Stomach (tissue), 4 donors: Measurements from ENCODE around the gene SLC13A3.

ENCODE experiments used
- EP300 ChIP-seq: sonication (generic); formaldehyde crosslinking; IDR thresholded peaks from one replicate; pipeline ENCODE4 v1.6.1; 2017; ENCODE audit warnings: antibody characterized with exemption
- POLR2A ChIP-seq, 4 donors: fragments of 450-650 bp; IDR thresholded peaks; one replicate each; pipeline ENCODE4 v1.6.1; 2016; ENCODE audit warnings: antibody characterized with exemption in 4 of 4, control low read depth in 2 of 4, mild to moderate bottlenecking in 1 of 4, moderate library complexity in 1 of 4
- TF ChIP-seq, protein P1 (sequence below), 7 experiments: fragments of 450-650 bp in 4 of 7; fragments of 200-600 bp in 3 of 7; sonication (generic) in 3 of 7; IDR thresholded peaks; one replicate each; pipeline ENCODE4 v1.5.1; 2016 to 2019; ENCODE audit warnings: antibody characterized with exemption in 7 of 7, control low read depth in 2 of 7, mild to moderate bottlenecking in 1 of 7

DNA sequence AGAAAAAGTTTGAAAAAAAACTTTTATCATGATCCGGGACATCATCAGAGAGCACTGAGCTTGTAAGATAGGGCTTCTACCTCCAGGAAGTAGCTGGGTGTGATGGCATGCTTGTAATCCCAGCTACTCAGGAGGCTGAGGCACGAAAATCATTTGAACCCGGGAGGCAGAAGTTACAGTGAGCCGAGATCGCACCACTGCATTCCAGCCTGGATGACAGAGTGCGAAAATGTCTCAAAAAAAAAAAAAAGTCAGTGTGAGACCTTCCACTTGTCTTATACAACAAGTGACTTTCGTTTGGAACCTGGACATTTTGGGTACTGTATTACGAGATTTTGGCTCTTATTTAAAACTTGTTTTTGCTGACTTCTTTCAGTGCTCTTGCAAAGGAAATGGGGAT, 5.9 kb upstream of the SLC13A3 start:
- TF ChIP-seq, protein P1, sequence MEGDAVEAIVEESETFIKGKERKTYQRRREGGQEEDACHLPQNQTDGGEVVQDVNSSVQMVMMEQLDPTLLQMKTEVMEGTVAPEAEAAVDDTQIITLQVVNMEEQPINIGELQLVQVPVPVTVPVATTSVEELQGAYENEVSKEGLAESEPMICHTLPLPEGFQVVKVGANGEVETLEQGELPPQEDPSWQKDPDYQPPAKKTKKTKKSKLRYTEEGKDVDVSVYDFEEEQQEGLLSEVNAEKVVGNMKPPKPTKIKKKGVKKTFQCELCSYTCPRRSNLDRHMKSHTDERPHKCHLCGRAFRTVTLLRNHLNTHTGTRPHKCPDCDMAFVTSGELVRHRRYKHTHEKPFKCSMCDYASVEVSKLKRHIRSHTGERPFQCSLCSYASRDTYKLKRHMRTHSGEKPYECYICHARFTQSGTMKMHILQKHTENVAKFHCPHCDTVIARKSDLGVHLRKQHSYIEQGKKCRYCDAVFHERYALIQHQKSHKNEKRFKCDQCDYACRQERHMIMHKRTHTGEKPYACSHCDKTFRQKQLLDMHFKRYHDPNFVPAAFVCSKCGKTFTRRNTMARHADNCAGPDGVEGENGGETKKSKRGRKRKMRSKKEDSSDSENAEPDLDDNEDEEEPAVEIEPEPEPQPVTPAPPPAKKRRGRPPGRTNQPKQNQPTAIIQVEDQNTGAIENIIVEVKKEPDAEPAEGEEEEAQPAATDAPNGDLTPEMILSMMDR (IDR thresholded peaks at IDR 0.05), result no peak
- TF ChIP-seq POLR2A (IDR thresholded peaks at IDR 0.05) (no peak), EP300 (no peak)
